ENCODE measurements around the gene ZRANB3. TPM values are rescaled to one million over a fixed set of nuclear protein-coding genes. Genes with fewer than 3 reads are reported as not detected.
"Not testable (repeated sequence)": the region's sequence is repeated elsewhere in the genome, so short reads cannot be mapped to it uniquely, and the experiment has no call there.

Gene ZRANB3
- total RNA-seq, 1 donor from 2014 or later, result 13.5 TPM

DNA sequence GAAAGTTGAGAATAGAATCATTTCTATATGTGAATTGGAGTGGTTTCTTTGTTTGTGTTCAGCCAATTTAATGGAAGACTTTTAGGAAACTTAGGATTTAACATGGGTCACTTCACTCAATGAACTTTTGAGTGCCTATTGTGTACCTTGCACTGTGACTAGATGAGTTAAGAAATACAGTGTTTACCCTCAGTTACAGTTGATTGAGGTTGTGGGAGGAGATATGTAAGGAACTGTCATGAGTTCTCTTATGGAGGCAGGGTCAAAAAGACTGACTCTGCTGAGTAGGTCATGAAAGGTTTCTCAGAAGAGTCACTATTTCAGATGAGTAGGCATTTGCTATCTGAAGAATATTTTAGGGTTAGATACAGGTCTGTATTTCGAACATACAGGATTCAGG, 380.3 kb downstream of the ZRANB3 start:
- FAIRE-seq (no peak), DNase-seq (ENCODE audit: low spot score in 2 of 2) (no peak)

- DNase-seq (ENCODE audit: low spot score in 2 of 2), result no peak
- no peak for FAIRE-seq
Observed at GRCh38 chr2:135149251-135149650, 381.8 kb downstream of the ZRANB3 start.

- DNase-seq (ENCODE audit: low spot score in 2 of 2) (no peak), FAIRE-seq (no peak)
Observed at GRCh38 chr2:135144343-135144742, 386.7 kb downstream of the ZRANB3 start.

DNA sequence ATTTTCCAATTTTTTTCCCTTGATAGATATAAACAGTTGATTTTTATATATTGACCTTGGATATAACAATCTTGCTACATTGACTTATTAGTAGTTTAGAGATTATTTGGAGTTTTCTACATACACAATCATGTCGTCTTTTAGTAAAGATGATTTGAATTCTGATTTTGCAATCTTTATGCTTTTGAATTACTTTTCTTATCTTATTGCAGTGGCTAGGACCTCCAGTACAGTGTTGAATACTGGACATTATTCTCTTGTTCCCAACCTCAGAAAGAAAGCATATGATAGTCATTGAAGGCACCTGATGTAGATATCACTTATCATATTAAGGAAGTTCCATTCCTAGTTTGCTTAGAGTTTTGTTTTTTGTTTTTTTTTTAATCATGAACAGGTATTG, 388.7 kb downstream of the ZRANB3 start:
- DNase-seq (ENCODE audit: low spot score in 2 of 2), result no peak
- no peak for FAIRE-seq

DNA sequence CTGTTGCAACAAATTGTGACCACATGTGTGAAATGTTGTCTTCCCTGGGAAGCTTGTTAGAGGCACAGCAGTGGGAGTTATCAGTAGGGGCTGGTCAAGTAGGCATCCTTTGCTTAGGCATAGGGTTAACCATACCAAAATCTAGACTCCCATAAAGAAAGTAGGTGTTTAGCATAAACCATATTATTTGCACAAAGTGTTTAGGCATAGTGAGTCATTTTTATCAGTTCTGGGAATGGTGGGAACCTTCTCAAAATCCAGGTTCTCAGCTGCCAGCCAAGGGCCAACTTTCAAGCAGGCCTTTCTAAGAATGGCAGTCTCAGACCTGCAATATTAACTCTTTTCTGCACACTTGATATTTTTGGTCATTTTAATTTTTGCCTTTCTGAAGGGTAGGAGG, 390.4 kb downstream of the ZRANB3 start:
- FAIRE-seq, result no peak

GRCh38 chr2:135132314-135132713, 398.7 kb downstream of the ZRANB3 start:
- DNase-seq (ENCODE audit: low spot score in 2 of 2) (no peak), FAIRE-seq (no peak)

More for the DNA sequence above, 390.4 kb downstream of the ZRANB3 start:
- no peak for DNase-seq (ENCODE audit: low spot score in 2 of 2)

GRCh38 chr2:135130751-135131150, 400.3 kb downstream of the ZRANB3 start:
- no peak for FAIRE-seq

GRCh38 chr2:135125940-135126339, 405.1 kb downstream of the ZRANB3 start:
- DNase-seq (ENCODE audit: low spot score in 2 of 2), result no peak

More at GRCh38 chr2:135130751-135131150, 400.3 kb downstream of the ZRANB3 start:
- no peak for DNase-seq (ENCODE audit: low spot score in 2 of 2)

GRCh38 chr2:135124924-135125886, 405.8 kb downstream of the ZRANB3 start:
- DNase-seq (ENCODE audit: low spot score in 2 of 2), result no peak
- FAIRE-seq, result no peak

More at GRCh38 chr2:135125940-135126339, 405.1 kb downstream of the ZRANB3 start:
- no peak for FAIRE-seq

DNA sequence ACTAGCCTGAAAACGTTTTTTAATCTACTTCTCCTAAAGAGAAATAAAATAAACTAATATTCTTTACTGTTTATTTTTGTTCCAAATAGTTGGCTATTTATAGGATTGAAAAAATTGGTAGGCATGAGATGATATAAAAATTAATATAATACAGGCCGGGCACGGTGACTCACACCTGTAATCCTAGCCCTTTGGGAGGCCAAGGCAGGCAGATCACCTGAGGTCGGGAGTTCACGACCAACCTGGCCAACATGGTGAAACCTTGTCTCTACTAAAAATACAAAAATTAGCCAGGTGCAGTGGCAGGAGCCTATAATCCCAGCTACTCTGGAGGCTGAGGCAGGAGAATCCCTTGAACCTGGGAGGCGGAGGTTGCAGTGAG, 409.4 kb downstream of the ZRANB3 start:
- FAIRE-seq; DNase-seq (ENCODE audit: low spot score in 2 of 2): not testable (repeated sequence)

DNA sequence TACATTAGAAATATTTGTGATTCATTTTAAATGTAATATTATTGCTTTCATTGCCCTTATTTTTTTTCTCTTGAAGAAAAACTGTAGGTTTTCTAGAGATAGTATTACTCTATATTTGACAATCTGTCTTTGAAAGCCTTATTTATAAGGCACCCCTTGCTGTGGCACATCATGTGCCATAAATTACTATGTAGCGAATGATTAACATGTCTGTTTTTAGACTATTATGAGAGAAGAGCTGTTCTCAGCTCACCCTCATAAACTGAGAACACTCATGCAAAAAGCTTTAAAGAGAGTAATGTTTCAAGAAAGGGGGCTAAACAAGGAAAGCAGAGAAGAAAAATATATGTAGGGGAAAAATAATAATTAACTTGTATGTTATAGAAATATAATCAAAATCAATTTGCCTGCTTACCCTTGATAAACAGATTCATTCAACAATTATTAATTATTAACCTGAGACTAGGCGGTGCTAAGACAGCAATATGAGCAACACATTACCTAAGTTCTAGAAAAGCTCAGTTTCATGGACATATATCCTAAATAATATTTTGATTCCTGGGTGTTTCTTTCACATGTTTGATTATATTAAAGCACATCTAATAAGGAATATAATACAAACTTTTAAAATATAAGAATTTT, 409.9 kb downstream of the ZRANB3 start:
- FAIRE-seq (peak; percentile 43), DNase-seq (ENCODE audit: low spot score in 2 of 2) (no peak)

GRCh38 chr2:135119582-135119981, 411.4 kb downstream of the ZRANB3 start:
- FAIRE-seq, result no peak
- DNase-seq (ENCODE audit: low spot score in 2 of 2), result no peak

DNA sequence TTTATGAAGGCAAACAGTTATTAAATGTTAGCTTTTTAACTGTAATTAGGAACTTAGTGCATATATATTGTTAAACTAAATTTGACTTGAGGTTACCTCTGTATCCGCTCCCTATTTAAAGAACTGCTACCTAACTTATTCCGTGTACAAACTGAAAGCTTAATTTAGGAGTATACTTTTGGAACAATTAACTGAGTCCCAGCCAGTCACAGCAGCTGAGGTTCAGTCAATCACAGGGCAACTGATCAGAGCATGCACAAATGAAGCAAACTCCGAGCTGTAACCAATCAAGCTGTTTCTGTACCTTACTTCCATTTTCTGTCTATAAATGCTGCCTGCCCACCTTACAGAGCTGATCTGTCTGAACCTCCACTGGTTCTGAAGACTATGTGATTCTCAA, 417.7 kb downstream of the ZRANB3 start:
- FAIRE-seq (no peak), DNase-seq (ENCODE audit: low spot score in 2 of 2) (no peak)

- FAIRE-seq; DNase-seq (ENCODE audit: low spot score in 2 of 2): not testable (repeated sequence)
Observed at GRCh38 chr2:135105513-135106316, 425.3 kb downstream of the ZRANB3 start.

DNA sequence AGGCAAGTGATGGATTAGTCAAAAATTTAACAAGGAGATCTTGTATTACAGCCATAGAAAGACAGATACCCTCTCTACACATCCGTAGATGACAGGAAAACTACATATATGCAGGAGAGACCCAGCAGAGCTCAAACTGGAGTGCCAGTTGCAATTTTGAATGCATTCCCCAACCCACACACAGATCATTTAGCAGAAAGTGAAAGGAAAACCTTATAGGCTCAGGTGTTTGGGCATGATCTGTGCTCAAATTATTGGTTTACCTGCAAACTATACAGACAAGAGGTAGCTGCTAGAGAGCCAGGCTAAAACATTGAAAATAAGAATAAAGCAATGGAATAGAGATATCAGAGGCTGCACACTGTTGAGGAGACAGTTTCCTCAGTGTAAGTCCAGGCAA, 427.2 kb downstream of the ZRANB3 start:
- DNase-seq (ENCODE audit: low spot score in 2 of 2) (no peak), FAIRE-seq (no peak)

DNA sequence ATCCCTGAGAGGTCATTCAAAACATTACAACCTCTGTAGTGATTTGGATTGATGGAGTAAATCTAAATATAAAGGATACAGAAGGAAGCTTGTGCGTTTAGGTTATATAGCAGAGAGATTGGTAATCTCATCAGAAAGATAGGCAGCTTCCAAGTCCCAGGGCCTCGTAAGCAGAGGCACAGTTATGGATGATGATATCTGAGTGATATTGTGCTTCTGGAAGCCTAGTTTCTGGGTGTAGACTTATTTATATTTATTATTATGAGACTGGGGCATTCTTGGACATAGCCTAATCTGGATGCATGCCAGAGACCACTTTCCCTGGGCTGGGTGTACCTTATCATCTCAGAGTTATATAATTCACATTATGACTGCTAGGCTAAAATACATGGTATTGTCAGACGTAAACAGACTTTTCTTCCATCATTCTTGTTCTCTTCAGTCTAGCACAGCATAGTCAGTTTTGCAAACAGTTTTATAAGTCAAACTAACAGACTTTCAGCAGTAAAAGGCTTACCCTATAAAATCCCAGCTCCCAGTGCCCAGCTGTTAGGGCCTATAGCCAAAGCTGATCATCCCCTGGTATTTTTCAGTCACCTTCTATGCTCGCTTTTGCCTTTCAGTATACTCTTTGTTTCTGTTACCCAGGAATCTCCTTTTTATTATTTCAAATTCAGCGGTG, 431.1 kb downstream of the ZRANB3 start:
- DNase-seq (ENCODE audit: low spot score in 2 of 2), result no peak
- FAIRE-seq, result no peak

DNA sequence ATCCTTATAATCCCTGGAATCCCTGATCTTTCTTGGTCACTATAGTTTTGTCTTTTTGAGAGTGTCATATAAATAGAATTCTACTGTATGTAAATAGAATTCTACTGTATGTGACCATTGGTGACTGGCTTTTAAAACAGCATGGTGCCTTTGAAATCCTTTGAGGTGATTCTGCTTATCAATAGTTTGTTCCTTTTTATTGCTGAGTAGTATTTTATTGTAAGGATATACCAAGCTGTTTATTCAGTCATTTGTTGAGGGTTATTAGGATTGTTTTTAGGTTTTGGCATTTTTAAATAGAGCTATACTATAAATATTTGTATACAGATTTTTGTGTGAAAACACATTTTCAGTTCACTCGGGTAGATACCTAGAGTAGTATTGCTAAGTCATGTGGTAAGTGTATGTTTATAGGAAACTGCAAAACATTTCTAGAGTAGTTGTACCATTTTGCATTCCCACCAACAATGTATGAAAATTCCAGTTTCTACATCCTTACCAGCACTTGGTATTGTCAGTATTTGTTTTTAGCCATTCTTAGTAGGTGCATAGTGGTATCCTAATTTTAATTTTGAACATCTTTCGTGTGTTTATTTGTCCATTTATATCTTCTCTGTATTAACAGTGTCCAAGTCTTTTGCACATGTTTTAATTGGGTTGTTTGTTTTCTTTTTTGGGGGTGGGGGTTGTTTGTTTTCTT, 433.3 kb downstream of the ZRANB3 start:
- DNase-seq (ENCODE audit: low spot score in 2 of 2) (no peak), FAIRE-seq (no peak)

DNA sequence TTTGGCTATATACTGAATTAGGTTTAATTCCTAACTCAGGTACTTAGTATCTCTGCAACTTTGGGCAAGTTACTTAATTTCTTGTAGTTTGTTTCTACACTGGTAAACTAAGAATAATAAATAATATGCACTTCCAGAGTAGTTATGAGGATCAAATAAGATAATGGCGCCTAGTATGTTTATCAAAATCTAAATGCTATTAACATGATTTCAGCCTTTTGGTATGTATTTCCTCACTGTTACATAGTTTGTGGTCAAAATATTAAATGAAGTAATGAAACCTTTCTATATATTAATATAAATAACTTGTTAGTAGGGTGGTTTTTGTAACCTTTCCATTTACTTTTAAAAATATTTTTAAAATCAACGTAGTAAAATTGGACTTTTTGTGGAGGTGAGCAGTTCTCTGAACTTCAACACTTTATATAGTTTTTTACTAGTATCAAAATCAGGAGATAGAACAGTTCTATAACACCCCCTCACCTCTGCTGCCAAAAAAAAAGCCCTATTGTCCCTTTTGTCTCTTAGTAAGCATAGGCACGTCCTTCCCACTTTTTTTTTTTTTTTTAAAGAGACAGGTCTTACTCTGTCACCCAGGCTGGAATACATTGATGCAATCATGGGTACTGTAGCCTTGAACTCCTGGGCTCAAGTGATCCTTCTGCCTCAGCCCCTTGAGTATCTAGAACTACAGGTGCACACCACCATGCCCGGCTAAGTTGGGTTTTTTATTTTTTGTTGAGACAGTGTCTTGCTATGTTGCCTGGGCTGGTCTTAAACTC, 434.2 kb downstream of the ZRANB3 start:
- FAIRE-seq (peak; percentile 19), DNase-seq (ENCODE audit: low spot score in 2 of 2) (no peak)

- FAIRE-seq (no peak), DNase-seq (ENCODE audit: low spot score in 2 of 2) (no peak)
Observed at GRCh38 chr2:135095591-135095990, 435.4 kb downstream of the ZRANB3 start.

Measured in frontal cortex (tissue), 4 donors.